ENCODE measurements around the gene OR10H1. TPM values are rescaled to one million over a fixed set of nuclear protein-coding genes. Genes with fewer than 3 reads are reported as not detected.

OR10H1 gene
- total RNA-seq, 1 donor from 2014 or later: not detected

GRCh38 chr19:15813916-15814315 is 1.5 kb downstream of the OR10H1 start:
- Histone ChIP-seq H3K9me3 (ENCODE audit: insufficient read depth, low read depth, low read length) (no peaks in the 10 kb centered on the region), H3K27ac (ENCODE audit: low read depth, low read length) (no peak overlapping the region), H3K4me2 (ENCODE audit: low read length) (no peak overlapping the region), H3K9ac (ENCODE audit: low read length) (no peak overlapping the region), H3K4me1 (ENCODE audit: insufficient read depth, low read length) (no peaks in the 10 kb centered on the region), H3K4me3 (ENCODE audit: insufficient read depth, low read depth, low read length) (no peak overlapping the region), H3K79me2 (ENCODE audit: insufficient read depth, low read length) (no peaks in the 10 kb centered on the region), H2AFZ (ENCODE audit: low read depth, low read length) (no peak overlapping the region), H4K20me1 (ENCODE audit: insufficient read depth, low read length) (no peaks in the 10 kb centered on the region), H3K36me3 (ENCODE audit: insufficient read depth, low read length) (no peaks in the 10 kb centered on the region), H3K27me3 (ENCODE audit: insufficient read depth, low read length) (no peaks in the 10 kb centered on the region)
- Mint-ChIP-seq H3K27me3 (ENCODE audit: low read depth, unreplicated experiment) (no peaks in the 10 kb centered on the region), H3K4me3 (ENCODE audit: unreplicated experiment) (no peak overlapping the region), H3K9me3 (ENCODE audit: unreplicated experiment) (peaks cover 17% of the 10 kb centered on the region), H3K36me3 (ENCODE audit: low read depth, unreplicated experiment) (no peaks in the 10 kb centered on the region), H3K27ac (ENCODE audit: unreplicated experiment) (no peak overlapping the region), H3K4me1 (ENCODE audit: low read depth, unreplicated experiment) (no peaks in the 10 kb centered on the region)
- FAIRE-seq (no peak), DNase-seq (ENCODE audit: low read depth) (no peak)
- TF ChIP-seq, protein P1, sequence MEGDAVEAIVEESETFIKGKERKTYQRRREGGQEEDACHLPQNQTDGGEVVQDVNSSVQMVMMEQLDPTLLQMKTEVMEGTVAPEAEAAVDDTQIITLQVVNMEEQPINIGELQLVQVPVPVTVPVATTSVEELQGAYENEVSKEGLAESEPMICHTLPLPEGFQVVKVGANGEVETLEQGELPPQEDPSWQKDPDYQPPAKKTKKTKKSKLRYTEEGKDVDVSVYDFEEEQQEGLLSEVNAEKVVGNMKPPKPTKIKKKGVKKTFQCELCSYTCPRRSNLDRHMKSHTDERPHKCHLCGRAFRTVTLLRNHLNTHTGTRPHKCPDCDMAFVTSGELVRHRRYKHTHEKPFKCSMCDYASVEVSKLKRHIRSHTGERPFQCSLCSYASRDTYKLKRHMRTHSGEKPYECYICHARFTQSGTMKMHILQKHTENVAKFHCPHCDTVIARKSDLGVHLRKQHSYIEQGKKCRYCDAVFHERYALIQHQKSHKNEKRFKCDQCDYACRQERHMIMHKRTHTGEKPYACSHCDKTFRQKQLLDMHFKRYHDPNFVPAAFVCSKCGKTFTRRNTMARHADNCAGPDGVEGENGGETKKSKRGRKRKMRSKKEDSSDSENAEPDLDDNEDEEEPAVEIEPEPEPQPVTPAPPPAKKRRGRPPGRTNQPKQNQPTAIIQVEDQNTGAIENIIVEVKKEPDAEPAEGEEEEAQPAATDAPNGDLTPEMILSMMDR (IDR thresholded peaks at IDR 0.05; ENCODE audit: insufficient read depth, low read depth, low read length): no peak
- TF ChIP-seq EZH2 (IDR thresholded peaks at IDR 0.05; ENCODE audit: insufficient read depth, low read length): no peak

- Histone ChIP-seq H3K27ac (ENCODE audit: low read depth, low read length) (no peak overlapping the region), H3K4me2 (ENCODE audit: low read length) (no peak overlapping the region), H3K36me3 (ENCODE audit: insufficient read depth, low read length) (no peaks in the 10 kb centered on the region), H3K27me3 (ENCODE audit: insufficient read depth, low read length) (no peaks in the 10 kb centered on the region), H3K9ac (ENCODE audit: low read length) (no peak overlapping the region), H2AFZ (ENCODE audit: low read depth, low read length) (no peak overlapping the region), H3K4me3 (ENCODE audit: insufficient read depth, low read depth, low read length) (no peak overlapping the region), H3K4me1 (ENCODE audit: insufficient read depth, low read length) (no peaks in the 10 kb centered on the region), H3K9me3 (ENCODE audit: insufficient read depth, low read depth, low read length) (no peaks in the 10 kb centered on the region), H3K79me2 (ENCODE audit: insufficient read depth, low read length) (no peaks in the 10 kb centered on the region), H4K20me1 (ENCODE audit: insufficient read depth, low read length) (no peaks in the 10 kb centered on the region)
- H3K36me3 Mint-ChIP-seq (ENCODE audit: low read depth, unreplicated experiment): no peaks in the 10 kb centered on the region
- DNase-seq (ENCODE audit: low read depth): no peak
- no peak overlapping the region for H3K27ac Mint-ChIP-seq (ENCODE audit: unreplicated experiment)
- no peak overlapping the region for H3K4me3 Mint-ChIP-seq (ENCODE audit: unreplicated experiment)
- peaks cover 27% of the 10 kb centered on the region for H3K9me3 Mint-ChIP-seq (ENCODE audit: unreplicated experiment)
- no peak for FAIRE-seq
- no peaks in the 10 kb centered on the region for H3K27me3 Mint-ChIP-seq (ENCODE audit: low read depth, unreplicated experiment)
- H3K4me1 Mint-ChIP-seq (ENCODE audit: low read depth, unreplicated experiment): no peaks in the 10 kb centered on the region
- TF ChIP-seq EZH2 (IDR thresholded peaks at IDR 0.05; ENCODE audit: insufficient read depth, low read length): no peak
- TF ChIP-seq, protein P1 (IDR thresholded peaks at IDR 0.05; ENCODE audit: insufficient read depth, low read depth, low read length): no peak
Measured at GRCh38 chr19:15812060-15812722, 3.3 kb downstream of the OR10H1 start.

- no peaks in the 10 kb centered on the region for H3K9me3 ChIP-seq (ENCODE audit: insufficient read depth, low read depth, low read length)
- H3K4me2 ChIP-seq (ENCODE audit: low read length): no peak overlapping the region
- no peaks in the 10 kb centered on the region for H3K36me3 ChIP-seq (ENCODE audit: insufficient read depth, low read length)
- no peak overlapping the region for H3K9ac ChIP-seq (ENCODE audit: low read length)
- Mint-ChIP-seq H3K36me3 (ENCODE audit: low read depth, unreplicated experiment) (no peaks in the 10 kb centered on the region), H3K9me3 (ENCODE audit: unreplicated experiment) (peaks cover 31% of the 10 kb centered on the region), H3K27ac (ENCODE audit: unreplicated experiment) (no peak overlapping the region), H3K27me3 (ENCODE audit: low read depth, unreplicated experiment) (no peaks in the 10 kb centered on the region), H3K4me1 (ENCODE audit: low read depth, unreplicated experiment) (no peaks in the 10 kb centered on the region), H3K4me3 (ENCODE audit: unreplicated experiment) (no peak overlapping the region)
- no peak overlapping the region for H3K4me3 ChIP-seq (ENCODE audit: insufficient read depth, low read depth, low read length)
- H2AFZ ChIP-seq (ENCODE audit: low read depth, low read length): no peak overlapping the region
- H3K79me2 ChIP-seq (ENCODE audit: insufficient read depth, low read length): no peaks in the 10 kb centered on the region
- FAIRE-seq (no peak), DNase-seq (ENCODE audit: low read depth) (no peak)
- no peak for TF ChIP-seq EZH2 (IDR thresholded peaks at IDR 0.05; ENCODE audit: insufficient read depth, low read length)
- TF ChIP-seq, protein P1 (IDR thresholded peaks at IDR 0.05; ENCODE audit: insufficient read depth, low read depth, low read length): no peak
- no peaks in the 10 kb centered on the region for H4K20me1 ChIP-seq (ENCODE audit: insufficient read depth, low read length)
- no peak overlapping the region for H3K27ac ChIP-seq (ENCODE audit: low read depth, low read length)
- no peaks in the 10 kb centered on the region for H3K4me1 ChIP-seq (ENCODE audit: insufficient read depth, low read length)
- no peaks in the 10 kb centered on the region for H3K27me3 ChIP-seq (ENCODE audit: insufficient read depth, low read length)
Measured at GRCh38 chr19:15811476-15811875, 4.0 kb downstream of the OR10H1 start.

Measured in astrocyte (in vitro differentiated cells and primary cell).